HG03280 (cell line): ENCODE data around the gene CCNY.

Experiments
- ATAC-seq: cut with Tn5 transposase; IDR thresholded peaks from one replicate; pipeline ENCODE4 v1.9.1; 2021; ENCODE audit warnings: mild to moderate bottlenecking, moderate library complexity; ENCODE audit not compliant: unreplicated experiment

Gene CCNY

DNA sequence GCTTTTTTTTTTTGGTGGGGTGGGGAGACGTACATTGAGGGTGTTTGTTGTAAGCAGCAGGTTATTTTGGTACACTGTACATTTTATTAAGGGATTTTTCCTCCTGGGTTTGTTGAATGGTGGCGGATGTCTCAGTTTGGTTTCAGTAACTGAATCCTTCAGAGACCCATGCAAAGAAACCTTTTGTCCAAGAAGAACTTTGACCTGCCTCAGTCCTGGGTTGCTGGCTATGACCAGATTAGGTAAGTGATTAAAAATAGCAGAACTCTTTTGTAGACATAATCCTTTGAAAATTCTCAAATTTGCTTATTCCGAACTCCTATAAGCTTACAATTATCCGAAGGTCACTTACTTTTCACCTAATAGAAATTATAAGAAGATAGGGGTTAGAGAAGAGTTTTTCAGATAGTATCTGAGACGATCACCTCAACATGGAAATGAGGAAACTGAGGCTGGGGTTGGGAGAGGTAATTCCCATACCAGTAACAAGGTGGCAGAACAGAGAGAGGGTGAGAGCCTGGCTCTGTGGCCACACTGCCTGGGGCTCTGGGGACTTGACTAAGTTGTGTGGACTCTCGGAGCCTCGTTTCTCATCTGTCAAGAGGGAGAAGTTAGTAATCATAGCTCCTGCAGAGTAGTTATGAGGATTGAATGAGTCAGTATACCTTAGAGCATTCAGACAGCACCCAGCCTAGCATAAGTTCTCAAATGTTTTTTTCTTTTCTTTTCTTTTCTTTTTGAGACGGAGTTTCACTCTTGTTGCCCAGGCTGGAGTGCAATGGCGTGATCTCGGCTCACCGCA, 87.4 kb downstream of the CCNY start:
- ATAC-seq = no peak

DNA sequence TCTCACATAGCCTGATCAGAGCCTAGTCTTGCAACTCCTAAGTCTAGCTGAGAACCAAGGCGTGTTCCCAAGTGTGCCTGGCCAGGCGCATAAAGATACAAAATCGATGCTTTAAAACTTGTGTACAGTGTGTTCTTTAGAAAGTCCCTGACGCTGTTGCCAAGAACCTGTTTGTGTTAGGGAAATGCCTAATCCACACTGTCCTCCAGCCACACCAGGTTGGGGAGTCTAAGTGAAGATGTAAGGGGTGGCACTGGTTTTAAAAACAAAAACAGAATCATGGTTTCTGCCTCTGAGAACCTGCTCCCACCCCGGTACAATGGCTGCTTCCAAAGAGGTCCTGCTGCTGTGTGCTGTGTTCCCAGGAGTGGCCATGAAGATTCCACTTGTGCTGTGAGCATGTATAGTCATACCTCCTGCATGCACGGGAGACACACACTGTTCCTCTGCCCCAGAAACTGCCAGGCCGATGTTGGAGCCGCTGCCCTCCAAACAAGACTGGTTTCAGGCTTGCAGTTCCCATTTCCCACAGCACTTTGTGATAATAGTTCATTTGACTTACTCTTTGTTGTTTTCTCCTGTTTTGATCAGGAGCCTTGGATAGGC, 88.5 kb downstream of the CCNY start:
- no peak for ATAC-seq

DNA sequence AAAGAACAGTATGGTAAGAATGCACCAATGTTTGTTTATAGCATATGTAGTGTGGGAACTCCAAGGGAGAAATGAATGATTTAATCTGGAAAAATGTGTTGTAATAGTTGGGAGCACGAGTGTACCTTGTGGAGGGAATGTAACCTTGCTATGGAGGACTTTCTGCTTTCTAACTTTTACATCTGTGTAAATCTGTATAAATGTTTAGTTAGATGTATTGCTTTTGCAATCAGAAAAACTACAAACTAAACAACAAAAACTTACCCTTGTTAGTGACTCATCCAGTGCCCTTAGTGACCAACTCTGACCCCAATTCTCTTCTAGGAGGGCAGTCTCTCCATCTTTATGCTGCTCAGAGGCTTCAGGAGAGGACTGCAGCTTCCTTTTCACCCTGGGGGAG, 89.3 kb downstream of the CCNY start:
- ATAC-seq = no peak

DNA sequence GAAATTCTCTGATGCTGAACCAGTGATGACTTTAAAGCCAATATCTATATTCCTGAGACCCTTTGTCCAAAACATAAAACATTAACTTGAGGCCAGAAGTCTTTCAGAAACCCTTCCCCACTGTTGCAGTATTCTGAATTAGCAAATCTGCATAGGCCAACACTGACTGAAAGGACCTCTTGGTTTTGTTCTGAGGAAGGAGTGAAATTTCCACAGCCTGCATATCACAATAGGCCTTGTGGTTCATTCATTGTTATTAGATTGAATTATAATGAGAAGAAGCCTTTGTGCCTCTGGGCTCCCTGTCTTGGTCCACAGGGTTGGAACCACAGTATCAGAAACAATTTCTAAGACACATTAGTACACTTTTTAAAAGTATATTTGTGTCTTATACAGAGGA, 90.3 kb downstream of the CCNY start:
- ATAC-seq = no peak

DNA sequence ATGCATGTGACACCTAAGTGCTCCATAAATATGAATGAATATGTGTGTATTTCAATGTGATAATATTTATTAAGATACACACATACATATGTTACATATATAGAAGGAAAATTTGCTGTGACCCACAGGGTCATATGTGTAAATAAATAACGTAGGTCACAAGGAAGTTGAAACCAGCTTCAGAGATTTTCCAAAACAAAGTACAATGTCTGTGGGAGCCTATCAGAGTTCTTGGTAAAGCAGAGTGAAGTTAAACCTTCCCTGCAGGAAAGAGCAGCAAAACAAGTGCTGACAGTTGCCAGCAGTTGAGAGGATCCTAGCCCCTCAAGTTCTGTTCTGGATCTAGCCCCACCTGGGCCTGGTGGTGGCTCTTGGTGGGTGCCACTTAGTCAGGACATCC, 91.2 kb downstream of the CCNY start:
- ATAC-seq = no peak

DNA sequence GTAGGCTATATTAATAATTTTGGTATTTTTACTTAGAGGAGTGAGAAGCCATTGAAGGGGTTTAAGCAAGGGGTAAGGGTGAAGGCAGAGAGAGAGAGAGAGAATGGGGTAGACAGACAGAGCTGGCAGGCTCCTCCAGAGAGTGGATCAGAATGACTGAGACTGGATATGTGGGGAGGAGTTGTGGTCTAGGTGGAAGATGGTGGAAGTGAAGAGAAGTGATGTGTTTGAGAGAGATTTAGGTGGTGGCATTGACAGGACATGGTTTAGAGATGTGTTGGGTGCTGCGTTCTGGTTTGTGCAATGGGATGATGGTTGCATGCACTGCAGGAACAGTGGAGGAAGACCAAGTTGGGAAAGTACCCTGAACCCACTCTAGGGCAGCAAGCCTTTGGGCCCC, 92.2 kb downstream of the CCNY start:
- ATAC-seq = no peak

DNA sequence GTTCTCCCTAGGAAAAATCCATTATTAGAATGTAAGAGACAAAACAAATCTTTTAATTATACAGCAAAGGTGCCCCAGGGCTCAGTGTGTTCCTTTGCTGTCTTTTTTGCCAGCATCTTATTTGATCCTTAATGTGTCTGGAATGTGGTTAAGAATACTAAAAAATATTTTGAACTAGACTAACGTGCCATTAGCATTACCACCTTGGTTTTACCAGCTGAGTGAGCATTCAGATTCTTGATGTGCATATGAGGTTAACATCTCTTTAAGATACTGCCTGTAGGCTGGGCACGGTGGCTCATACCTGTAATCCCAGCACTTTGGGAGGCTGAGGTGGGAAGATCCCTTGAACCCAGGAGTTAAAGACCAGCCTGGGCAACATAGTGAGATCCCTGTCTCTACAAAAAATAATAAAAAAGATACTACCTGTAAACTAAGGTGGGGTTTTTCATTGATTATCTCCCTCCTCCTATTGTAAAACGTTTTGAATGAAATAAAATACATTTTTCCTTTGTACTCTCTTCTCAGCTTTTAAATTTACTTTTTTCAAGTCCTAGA, 96.6 kb downstream of the CCNY start:
- ATAC-seq = no peak

DNA sequence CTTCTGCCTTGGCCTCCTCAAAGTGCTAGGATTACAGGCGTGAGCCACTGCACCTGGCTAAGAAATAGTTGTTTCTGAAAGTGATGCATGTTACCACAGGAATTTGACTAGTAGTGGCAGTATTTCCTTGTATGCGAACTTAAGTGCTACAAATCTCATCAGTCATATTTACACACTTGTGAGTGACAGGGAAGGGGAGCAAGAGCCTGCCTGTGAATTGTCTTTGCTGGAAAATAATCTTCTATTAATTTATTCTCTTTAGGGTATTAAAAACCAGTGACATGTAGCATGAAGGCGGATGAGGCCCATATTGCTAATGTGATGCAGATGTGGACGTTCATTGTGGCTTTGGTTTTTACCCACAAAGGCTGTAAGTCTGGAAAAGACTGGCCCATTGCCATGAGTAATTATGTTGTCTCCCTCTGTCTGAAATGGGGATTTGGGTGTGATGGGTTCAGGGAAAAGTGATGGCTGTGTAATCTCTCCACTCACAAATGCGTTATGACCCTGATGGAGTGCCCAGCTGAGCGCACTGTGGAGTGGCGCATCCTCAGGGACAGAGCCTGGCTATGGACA, 97.6 kb downstream of the CCNY start:
- ATAC-seq = no peak

DNA sequence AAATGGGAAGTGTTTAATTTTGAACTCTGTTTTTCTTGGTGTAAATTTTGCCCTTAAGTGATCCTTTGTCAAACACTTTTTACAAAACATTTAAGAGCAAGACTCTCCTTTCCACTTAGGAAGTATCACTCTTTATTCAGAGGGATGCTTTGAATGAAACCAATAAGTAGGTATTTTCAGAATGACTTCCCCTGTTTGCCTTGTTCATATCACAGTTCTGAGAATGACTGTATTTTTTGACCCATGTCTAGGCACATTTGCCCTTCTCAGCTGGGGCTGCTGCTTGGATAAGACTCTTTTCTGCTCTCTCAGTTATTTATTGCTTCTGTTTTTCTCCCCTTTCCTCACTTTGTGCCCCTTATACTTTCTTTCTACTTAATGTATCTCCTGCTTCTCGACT, 98.2 kb downstream of the CCNY start:
- ATAC-seq = no peak

DNA sequence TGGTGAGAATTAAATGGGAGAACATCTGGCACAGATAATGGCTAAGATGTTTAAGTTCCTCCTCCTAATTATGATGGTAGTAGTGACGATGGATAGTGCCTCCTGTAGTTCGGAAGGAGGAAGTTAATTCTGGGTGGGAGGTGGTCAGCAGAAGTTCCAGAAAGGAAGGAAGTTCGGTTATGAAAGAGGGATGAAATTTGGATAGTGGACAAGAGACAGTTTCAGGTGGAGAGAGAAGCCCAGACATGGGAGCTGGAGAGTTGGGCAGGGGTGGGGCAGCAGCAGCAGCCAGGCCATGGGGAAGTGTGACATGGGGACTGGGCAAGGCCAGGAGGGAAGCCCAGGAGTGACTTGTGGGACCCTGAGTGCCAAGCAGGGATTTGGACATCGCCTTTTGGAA, 99.5 kb downstream of the CCNY start:
- ATAC-seq = no peak

DNA sequence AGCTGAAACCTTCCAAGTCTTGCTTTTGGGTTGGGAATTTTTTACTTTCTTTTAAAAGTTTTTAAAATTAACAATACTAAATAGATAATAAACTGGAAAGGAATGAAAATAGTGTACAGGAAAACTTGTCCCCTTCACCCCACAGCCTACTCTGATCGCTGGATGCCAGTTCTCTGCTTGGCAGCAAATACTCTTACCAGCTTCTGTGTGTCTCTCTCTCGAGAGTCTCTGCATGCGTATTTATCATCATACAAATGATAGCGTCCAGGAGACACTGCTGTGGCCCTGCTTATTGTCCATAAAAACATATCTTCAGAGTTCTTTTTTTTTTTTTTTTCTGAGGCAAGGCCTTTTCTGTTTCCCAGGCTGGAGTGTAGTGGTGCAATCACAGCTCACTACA, 101.5 kb downstream of the CCNY start:
- no peak for ATAC-seq

DNA sequence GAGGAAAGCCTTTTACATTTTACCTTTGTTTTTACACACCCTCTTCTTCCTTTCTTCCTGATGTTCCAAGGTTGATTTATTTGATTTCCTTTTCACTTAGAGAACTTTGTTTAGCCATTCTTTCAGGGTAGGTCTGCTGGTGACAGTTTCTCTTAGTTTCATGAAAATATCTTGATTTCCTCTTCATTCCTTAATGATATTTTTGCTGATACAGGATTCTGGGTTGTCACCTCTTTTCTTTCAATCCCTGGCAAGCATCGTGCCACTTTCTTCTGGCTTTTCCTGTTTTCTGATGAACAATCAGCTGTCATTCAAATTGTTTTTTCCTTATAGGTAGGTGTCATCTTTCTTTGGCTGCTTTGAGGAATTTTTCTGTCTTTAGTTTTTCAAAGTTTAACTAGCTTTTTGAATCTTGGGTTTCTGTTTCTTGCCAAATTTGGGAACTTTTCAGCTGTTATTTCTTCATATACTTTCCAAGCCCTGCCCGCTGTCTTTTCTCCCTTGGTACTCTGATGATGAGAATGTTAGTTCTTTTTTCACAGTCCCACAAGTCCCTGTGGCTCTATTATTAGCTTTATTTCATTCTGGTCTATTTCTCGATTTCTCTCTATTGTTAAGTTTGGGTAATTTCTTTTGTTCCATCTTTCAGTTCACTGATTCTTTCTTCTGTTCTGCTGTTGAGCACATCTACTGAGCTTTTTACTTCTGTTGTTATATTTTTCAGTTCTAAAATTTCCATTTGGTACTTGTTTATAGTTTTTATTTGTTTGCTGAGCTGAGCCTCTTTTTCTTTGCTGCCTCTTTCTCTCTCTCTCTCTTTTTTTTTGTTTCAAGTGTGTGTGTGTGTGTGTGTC, 102.6 kb downstream of the CCNY start:
- no peak for ATAC-seq

DNA sequence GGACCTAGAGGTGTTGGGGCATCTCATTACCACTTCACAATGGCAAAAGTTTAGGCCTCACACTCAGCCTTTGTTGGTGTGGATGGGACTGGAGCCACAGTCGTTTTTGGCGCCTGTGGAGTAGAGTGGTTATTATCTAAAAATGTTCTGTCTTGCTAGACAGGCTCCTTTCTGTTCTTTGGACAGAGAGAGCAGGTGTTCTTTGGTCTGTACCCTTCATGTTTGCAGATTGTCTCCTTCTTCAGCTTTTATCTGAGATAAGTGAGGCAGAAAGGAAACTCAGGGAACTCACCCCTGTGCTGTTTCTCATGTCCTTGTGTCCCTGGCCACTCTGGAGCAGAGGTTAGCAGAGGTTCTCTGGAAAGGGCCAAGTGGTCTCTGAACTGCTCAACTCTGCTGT, 103.7 kb downstream of the CCNY start:
- ATAC-seq = no peak

DNA sequence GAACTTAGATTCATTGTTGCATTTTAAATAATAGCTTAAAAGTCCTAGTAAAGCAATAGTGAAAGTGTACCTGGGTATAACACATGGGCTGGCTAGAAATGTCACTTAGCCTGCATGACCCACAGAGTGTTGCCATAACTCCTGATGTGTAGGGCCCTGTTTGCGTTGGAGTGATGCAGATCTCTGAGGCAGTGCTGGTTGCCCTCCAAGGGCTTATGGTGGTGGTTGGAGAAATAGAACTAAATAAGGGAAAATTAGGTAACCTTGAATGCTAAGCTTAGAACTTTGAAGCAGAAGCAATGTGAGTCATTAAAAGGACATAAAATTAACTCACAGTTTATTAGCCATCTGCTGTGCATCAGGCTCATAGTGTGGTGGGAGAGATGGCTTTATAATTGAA, 105.7 kb downstream of the CCNY start:
- ATAC-seq = no peak

DNA sequence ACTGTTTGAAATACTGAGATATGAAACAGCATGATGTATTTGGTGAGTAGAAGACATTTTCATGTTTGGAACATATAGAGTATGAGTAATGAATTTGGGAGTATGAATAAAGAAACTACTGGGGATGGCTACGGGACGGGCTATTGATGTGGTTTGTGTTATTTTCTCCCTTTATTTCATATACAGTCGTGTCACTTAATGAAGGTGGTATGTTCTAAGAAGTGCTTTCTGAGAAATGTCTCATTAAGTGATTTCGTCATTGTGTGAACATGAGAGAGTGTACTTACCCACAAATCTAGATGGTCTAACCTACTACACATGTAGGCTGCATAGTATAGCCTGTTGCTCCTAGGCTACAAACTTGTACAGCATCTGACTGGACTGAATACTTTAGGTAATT, 106.3 kb downstream of the CCNY start:
- no peak for ATAC-seq

DNA sequence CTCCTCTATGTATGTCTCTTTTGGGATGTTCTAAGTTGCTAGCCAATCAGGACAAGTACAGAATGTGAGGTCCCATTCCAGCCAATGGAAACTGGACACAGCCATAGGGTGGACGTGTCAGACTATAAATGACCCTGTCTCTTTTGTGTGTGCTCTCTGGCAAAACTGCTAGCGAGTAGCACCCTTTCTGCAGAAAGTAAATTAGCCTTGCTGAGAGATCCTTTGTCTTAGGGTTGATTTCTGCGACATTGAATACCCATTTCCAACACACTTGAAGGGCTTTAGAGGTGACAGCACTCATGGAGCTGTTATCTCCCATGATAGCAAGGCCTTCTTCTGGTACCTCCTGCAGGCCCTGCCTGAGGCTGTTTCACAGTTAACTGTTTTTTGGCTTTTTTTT, 107.5 kb downstream of the CCNY start:
- ATAC-seq = no peak

DNA sequence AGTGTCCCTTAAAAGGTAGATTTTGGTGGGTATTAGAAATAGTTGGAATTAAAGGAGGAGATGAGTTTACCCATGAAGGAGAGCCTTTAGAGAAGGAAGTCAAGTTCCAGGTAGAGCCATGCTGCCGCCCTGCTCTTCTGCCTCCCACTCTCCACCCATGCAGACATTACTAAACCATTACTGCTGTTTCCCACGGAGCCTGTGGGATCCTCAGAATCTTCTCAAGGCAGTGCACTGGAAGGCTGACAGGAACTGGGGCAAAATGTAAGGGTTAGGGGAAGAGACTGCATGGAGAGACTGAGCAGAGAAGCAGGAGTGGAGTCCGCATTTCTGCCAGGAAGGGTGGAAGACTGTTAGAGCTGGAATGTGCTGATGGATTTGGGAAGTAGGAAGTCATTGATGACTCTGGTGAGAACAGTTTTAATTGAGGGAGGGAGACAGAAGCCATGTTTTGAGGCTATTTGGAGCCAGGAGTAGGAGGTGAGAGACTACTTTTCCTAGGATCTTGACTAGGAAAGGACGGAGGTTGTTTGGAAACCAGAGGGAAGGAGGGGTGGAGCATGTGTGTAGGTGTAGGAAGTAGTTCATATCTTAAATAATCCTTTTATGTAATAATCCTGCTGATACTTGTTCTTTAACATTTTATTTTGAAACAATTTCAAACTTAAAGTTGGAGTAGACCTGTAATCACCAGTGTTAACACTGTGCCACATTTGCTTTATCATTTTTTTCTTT, 109.0 kb downstream of the CCNY start:
- ATAC-seq = no peak

DNA sequence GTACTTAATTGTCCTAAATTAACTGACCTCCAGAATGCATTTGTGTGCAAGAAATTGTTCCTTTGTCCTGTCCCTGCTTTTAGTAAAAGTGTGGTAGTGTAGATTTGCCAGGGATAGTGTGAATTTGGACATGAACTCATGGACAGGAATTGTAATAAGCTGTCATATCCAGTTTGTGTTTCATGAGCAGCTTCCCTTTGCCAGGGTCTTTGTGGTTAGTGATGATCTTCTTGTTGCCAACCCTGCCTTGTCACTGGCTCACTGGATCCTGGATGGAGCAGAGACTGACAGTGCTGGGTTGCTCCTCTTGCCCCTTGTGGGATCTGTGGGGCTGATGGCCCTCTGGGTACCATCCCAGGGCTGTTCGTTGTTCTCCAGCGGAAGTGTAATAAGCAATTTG, 110.1 kb downstream of the CCNY start:
- no peak for ATAC-seq

DNA sequence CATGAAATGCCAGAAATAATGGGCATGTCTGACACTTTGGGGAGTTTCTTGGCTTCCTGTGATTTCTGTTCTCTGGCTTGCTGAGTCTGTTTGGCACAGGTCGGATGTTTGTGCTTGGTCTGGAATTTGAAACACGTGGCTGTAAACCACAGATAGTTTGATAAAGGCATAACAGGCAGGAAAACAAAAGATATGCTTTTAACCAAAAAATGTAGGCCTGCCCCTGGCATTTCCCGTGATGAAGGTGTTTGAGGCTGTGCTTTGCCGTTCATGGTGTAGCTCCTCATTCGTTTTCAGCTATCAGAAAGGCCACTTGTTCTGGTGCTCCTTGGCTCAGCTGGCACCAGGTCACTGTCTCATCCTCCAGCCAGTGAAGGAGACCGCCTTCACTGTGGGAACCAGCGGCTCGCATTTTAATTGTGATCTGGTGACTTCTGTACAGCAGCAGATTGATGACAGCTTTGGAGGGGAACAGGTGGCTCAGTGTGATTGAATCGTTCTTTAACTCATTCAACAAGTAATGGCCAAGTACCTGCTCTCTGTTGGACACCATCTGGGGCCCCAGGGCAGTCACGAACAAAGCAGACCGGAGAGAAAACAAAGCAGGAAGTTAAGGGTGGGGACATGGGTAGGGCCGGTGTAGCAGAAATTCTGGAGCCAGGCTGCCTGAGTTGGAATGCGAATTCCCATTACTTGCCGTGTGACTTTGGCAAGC, 111.5 kb downstream of the CCNY start:
- no peak for ATAC-seq
